Measurements from ENCODE around the gene KRT16. TPM values are rescaled to one million over a fixed set of nuclear protein-coding genes. Genes with fewer than 3 reads are reported as not detected.
"Not testable (repeated sequence)": the region's sequence is repeated elsewhere in the genome, so short reads cannot be mapped to it uniquely, and the experiment has no call there.

The KRT16 gene
- total and polyA plus RNA-seq, 4 donors: 0.30 to 15.7 (median 3.8) TPM

GRCh38 chr17:41629826-41630670 lies 17.5 kb upstream of the KRT16 start:
- Histone ChIP-seq H3K27ac (ENCODE audit: low read depth in 1 of 2, low read length in 2 of 2) (no peak overlapping the region), H3K9me3 (ENCODE audit: control insufficient read depth, low read length) (no peaks in the 10 kb centered on the region), H3K4me1 (ENCODE audit: control insufficient read depth in 1 of 2, insufficient read depth in 2 of 2, low read length in 2 of 2) (no peaks in the 10 kb centered on the region), H3K27me3 (ENCODE audit: control insufficient read depth in 1 of 2, insufficient read depth in 2 of 2, low read length in 1 of 2) (no peaks in the 10 kb centered on the region), H3K4me3 (ENCODE audit: low read length in 2 of 2) (no peak overlapping the region), H3K36me3 (ENCODE audit: control insufficient read depth in 1 of 2, insufficient read depth in 2 of 2, low read length in 1 of 2) (no peaks in the 10 kb centered on the region)
- intact Hi-C loops (cut with DNase I): no loop called here
- DNase-seq (no peak), ATAC-seq (ENCODE audit: low FRiP score) (no peak)
- 85 to 88% methylated on average over 13 of the region's 13 CpGs for WGBS, 2 donors

GRCh38 chr17:41629316-41629715 lies 16.7 kb upstream of the KRT16 start:
- Histone ChIP-seq H3K4me1 (ENCODE audit: control insufficient read depth in 1 of 2, insufficient read depth in 2 of 2, low read length in 2 of 2) (no peaks in the 10 kb centered on the region), H3K27ac (ENCODE audit: low read depth in 1 of 2, low read length in 2 of 2) (no peak overlapping the region), H3K36me3 (ENCODE audit: control insufficient read depth in 1 of 2, insufficient read depth in 2 of 2, low read length in 1 of 2) (no peaks in the 10 kb centered on the region), H3K27me3 (ENCODE audit: control insufficient read depth in 1 of 2, insufficient read depth in 2 of 2, low read length in 1 of 2) (no peaks in the 10 kb centered on the region), H3K4me3 (ENCODE audit: low read length in 2 of 2) (no peak overlapping the region), H3K9me3 (ENCODE audit: control insufficient read depth, low read length) (no peaks in the 10 kb centered on the region)
- ATAC-seq (ENCODE audit: low FRiP score): no peak
- WGBS, 2 donors: 89% methylated on average over 10 of the region's 10 CpGs
- peak in 1 of 2 donors; percentile 12 for DNase-seq
- intact Hi-C loops (cut with DNase I): no loop called here

- H3K36me3 ChIP-seq (ENCODE audit: control insufficient read depth in 1 of 2, insufficient read depth in 2 of 2, low read length in 1 of 2); H3K4me1 ChIP-seq (ENCODE audit: control insufficient read depth in 1 of 2, insufficient read depth in 2 of 2, low read length in 2 of 2); ATAC-seq (ENCODE audit: low FRiP score); H3K27ac ChIP-seq (ENCODE audit: low read depth in 1 of 2, low read length in 2 of 2); H3K27me3 ChIP-seq (ENCODE audit: control insufficient read depth in 1 of 2, insufficient read depth in 2 of 2, low read length in 1 of 2); intact Hi-C loops (cut with DNase I); H3K4me3 ChIP-seq (ENCODE audit: low read length in 2 of 2); H3K9me3 ChIP-seq (ENCODE audit: control insufficient read depth, low read length): not testable (repeated sequence)
- WGBS, 2 donors: 92 to 94% methylated on average over 11 of the region's 11 CpGs
- peak in 1 of 2 donors; percentile 5 for DNase-seq
Observed at GRCh38 chr17:41628621-41629255, 16.2 kb upstream of the KRT16 start.

- H3K9me3 ChIP-seq (ENCODE audit: control insufficient read depth, low read length); H3K4me1 ChIP-seq (ENCODE audit: control insufficient read depth in 1 of 2, insufficient read depth in 2 of 2, low read length in 2 of 2); H3K4me3 ChIP-seq (ENCODE audit: low read length in 2 of 2); H3K27ac ChIP-seq (ENCODE audit: low read depth in 1 of 2, low read length in 2 of 2); H3K27me3 ChIP-seq (ENCODE audit: control insufficient read depth in 1 of 2, insufficient read depth in 2 of 2, low read length in 1 of 2); H3K36me3 ChIP-seq (ENCODE audit: control insufficient read depth in 1 of 2, insufficient read depth in 2 of 2, low read length in 1 of 2); intact Hi-C loops (cut with DNase I): not testable (repeated sequence)
- peak in 1 of 2 donors; percentile 30 for DNase-seq
- WGBS, 2 donors: 57 to 76% methylated on average over 1 of the region's 1 CpG
- peak; percentile 48 for ATAC-seq (ENCODE audit: low FRiP score)
Observed at GRCh38 chr17:41628073-41628370, 15.5 kb upstream of the KRT16 start.

GRCh38 chr17:41627316-41628072 lies 14.9 kb upstream of the KRT16 start:
- ATAC-seq (ENCODE audit: low FRiP score) (no peak), DNase-seq (peak; percentile 21 to 59)
- H3K4me1 ChIP-seq (ENCODE audit: control insufficient read depth in 1 of 2, insufficient read depth in 2 of 2, low read length in 2 of 2): no peaks in the 10 kb centered on the region

GRCh38 chr17:41626914-41627295 lies 14.3 kb upstream of the KRT16 start:
- ATAC-seq (ENCODE audit: low FRiP score); H3K4me1 ChIP-seq (ENCODE audit: control insufficient read depth in 1 of 2, insufficient read depth in 2 of 2, low read length in 2 of 2); DNase-seq; H3K9me3 ChIP-seq (ENCODE audit: control insufficient read depth, low read length); intact Hi-C loops (cut with DNase I); H3K27ac ChIP-seq (ENCODE audit: low read depth in 1 of 2, low read length in 2 of 2); H3K4me3 ChIP-seq (ENCODE audit: low read length in 2 of 2); H3K36me3 ChIP-seq (ENCODE audit: control insufficient read depth in 1 of 2, insufficient read depth in 2 of 2, low read length in 1 of 2); H3K27me3 ChIP-seq (ENCODE audit: control insufficient read depth in 1 of 2, insufficient read depth in 2 of 2, low read length in 1 of 2): not testable (repeated sequence)
- 81 to 87% methylated on average over 5 of the region's 5 CpGs for WGBS, 2 donors

More at GRCh38 chr17:41627316-41628072, 14.9 kb upstream of the KRT16 start:
- H3K27ac ChIP-seq (ENCODE audit: low read depth in 1 of 2, low read length in 2 of 2): no peak overlapping the region
- intact Hi-C loops (cut with DNase I): no loop called here
- no peaks in the 10 kb centered on the region for H3K27me3 ChIP-seq (ENCODE audit: control insufficient read depth in 1 of 2, insufficient read depth in 2 of 2, low read length in 1 of 2)
- H3K9me3 ChIP-seq (ENCODE audit: control insufficient read depth, low read length): no peaks in the 10 kb centered on the region
- no peak overlapping the region for H3K4me3 ChIP-seq (ENCODE audit: low read length in 2 of 2)
- no peaks in the 10 kb centered on the region for H3K36me3 ChIP-seq (ENCODE audit: control insufficient read depth in 1 of 2, insufficient read depth in 2 of 2, low read length in 1 of 2)
- 94% methylated on average over 23 of the region's 23 CpGs for WGBS, 2 donors

- WGBS, 2 donors: 93 to 95% methylated on average over 17 of the region's 17 CpGs
- H3K36me3 ChIP-seq (ENCODE audit: control insufficient read depth in 1 of 2, insufficient read depth in 2 of 2, low read length in 1 of 2); intact Hi-C loops (cut with DNase I); H3K4me1 ChIP-seq (ENCODE audit: control insufficient read depth in 1 of 2, insufficient read depth in 2 of 2, low read length in 2 of 2); ATAC-seq (ENCODE audit: low FRiP score); H3K27ac ChIP-seq (ENCODE audit: low read depth in 1 of 2, low read length in 2 of 2); H3K4me3 ChIP-seq (ENCODE audit: low read length in 2 of 2); H3K9me3 ChIP-seq (ENCODE audit: control insufficient read depth, low read length); H3K27me3 ChIP-seq (ENCODE audit: control insufficient read depth in 1 of 2, insufficient read depth in 2 of 2, low read length in 1 of 2): not testable (repeated sequence)
- DNase-seq: peak; percentile 24 to 51
Observed at GRCh38 chr17:41626028-41626913, 13.7 kb upstream of the KRT16 start.

GRCh38 chr17:41625602-41626001 lies 13.0 kb upstream of the KRT16 start:
- Histone ChIP-seq H3K4me1 (ENCODE audit: control insufficient read depth in 1 of 2, insufficient read depth in 2 of 2, low read length in 2 of 2) (no peaks in the 10 kb centered on the region), H3K4me3 (ENCODE audit: low read length in 2 of 2) (no peak overlapping the region), H3K9me3 (ENCODE audit: control insufficient read depth, low read length) (no peaks in the 10 kb centered on the region), H3K27me3 (ENCODE audit: control insufficient read depth in 1 of 2, insufficient read depth in 2 of 2, low read length in 1 of 2) (no peaks in the 10 kb centered on the region), H3K27ac (ENCODE audit: low read depth in 1 of 2, low read length in 2 of 2) (no peak overlapping the region), H3K36me3 (ENCODE audit: control insufficient read depth in 1 of 2, insufficient read depth in 2 of 2, low read length in 1 of 2) (no peaks in the 10 kb centered on the region)
- peak; percentile 65 to 79 for DNase-seq
- WGBS, 2 donors: 31 to 36% methylated on average over 16 of the region's 16 CpGs
- ATAC-seq (ENCODE audit: low FRiP score): no peak
- intact Hi-C loops (cut with DNase I): no loop called here

All from aorta (tissue), 5 donors.